Natural killer cell (primary cell): Measurements from ENCODE around the gene PTPRO. TPM values are rescaled to one million over a fixed set of nuclear protein-coding genes. Genes with fewer than 3 reads are reported as not detected.

ENCODE experiments used
- ATAC-seq, 3 donors: fragments of 150-1000 bp in 2 of 3; fragments of 200-7000 bp in 1 of 3; cut with Tn5 transposase; 1 replicate in 1 of 3; 2 replicates in 2 of 3; pipeline ENCODE4 v1.10.0; 2021; ENCODE audit warnings: mild to moderate bottlenecking in 2 of 3, moderate library complexity in 2 of 3
- DNase-seq, 2 donors: peaks; one replicate each; pipeline versions ENCODE4 v3.0.0 to v3.0.0-alpha.2; 2013 to 2021; ENCODE audit warnings: mixed read lengths in 1 of 2
- H3K27ac ChIP-seq: one replicate; pipeline ENCODE4 v1.5.1; 2013; ENCODE audit warnings: mild to moderate bottlenecking, low read length
- H3K27me3 ChIP-seq: one replicate; pipeline ENCODE4 v1.6.1; 2013; ENCODE audit warnings: low read length; ENCODE audit not compliant: control insufficient read depth, insufficient read depth
- H3K36me3 ChIP-seq: one replicate; pipeline ENCODE4 v1.6.1; 2013; ENCODE audit warnings: low read length; ENCODE audit not compliant: control insufficient read depth, insufficient read depth
- H3K4me1 ChIP-seq: one replicate; pipeline ENCODE4 v1.6.1; 2013; ENCODE audit warnings: low read length; ENCODE audit not compliant: control insufficient read depth, insufficient read depth
- H3K4me3 ChIP-seq: one replicate; pipeline ENCODE4 v1.5.1; 2013; ENCODE audit warnings: low read length
- H3K9me3 ChIP-seq: one replicate; pipeline ENCODE4 v1.6.1; 2013; ENCODE audit warnings: low read length; ENCODE audit not compliant: control insufficient read depth, insufficient read depth
- H3K27ac Mint-ChIP-seq, 2 donors: one replicate each; pipeline ENCODE4 v1.8.0; 2022; ENCODE audit warnings: mild to moderate bottlenecking in 2 of 2, mixed read lengths in 2 of 2, moderate library complexity in 1 of 2
- H3K27me3 Mint-ChIP-seq, 2 donors: one replicate each; pipeline ENCODE4 v1.8.0; 2022; ENCODE audit warnings: low read depth in 2 of 2, mixed read lengths in 2 of 2
- H3K36me3 Mint-ChIP-seq: one replicate; pipeline ENCODE4 v1.8.0; 2022; ENCODE audit warnings: mixed read lengths
- H3K4me1 Mint-ChIP-seq, 2 donors: one replicate each; pipeline ENCODE4 v1.8.0; 2022; ENCODE audit warnings: mixed read lengths in 2 of 2
- H3K4me3 Mint-ChIP-seq: one replicate; pipeline ENCODE4 v1.8.0; 2022; ENCODE audit warnings: mild to moderate bottlenecking, moderate library complexity, mixed read lengths
- H3K9me3 Mint-ChIP-seq, 2 donors: one replicate each; pipeline ENCODE4 v1.8.0; 2022; ENCODE audit warnings: mixed read lengths in 2 of 2
- WGBS: methylation state at CpG from one replicate; pipeline ENCODE4 v1.1.7; 2013; ENCODE audit warnings: missing lambda C conversion rate; ENCODE audit not compliant: insufficient coverage; 5-methylcytosine and 5-hydroxymethylcytosine counted together
- intact Hi-C: fragments of 100-400 bp; cut with micrococcal nuclease; formaldehyde crosslinking; loops from one replicate; pipeline ENCODE4 v1.14.2; 2022
- total RNA-seq, 4 donors: library from RNA; stranded (reverse); fragments of 120-200 nt in 1 of 4; gene quantifications; one replicate each; pipeline versions ENCODE4 v1.2.3 to v1.2.4, GENCODE V29; 2013 to 2022
- TF ChIP-seq, protein P1 (sequence below): fragments of 200-600 bp; IDR thresholded peaks from one replicate; pipeline ENCODE4 v1.8.0; 2022; ENCODE audit warnings: antibody characterized with exemption

Gene PTPRO
- total RNA-seq, 3 donors from 2014 or later (not counting 1 experiment from before 2014, with no cell fraction given) = 0.29 to 1.2 (median 0.53) TPM

- no peaks in the 10 kb centered on the region for H3K9me3 ChIP-seq
- Mint-ChIP-seq H3K4me1 (no peaks in the 10 kb centered on the region), H3K4me3 (no peak overlapping the region), H3K36me3 (no peaks in the 10 kb centered on the region), H3K9me3 (no peaks in the 10 kb centered on the region), H3K27me3 (peaks cover 8 to 10% of the 10 kb centered on the region in 2 donors), H3K27ac (no peak overlapping the region)
- H3K4me3 ChIP-seq = no peak overlapping the region
- H3K27ac ChIP-seq = no peak overlapping the region
- intact Hi-C loops = no loop called here
- no peak for DNase-seq
- H3K4me1 ChIP-seq = no peaks in the 10 kb centered on the region
- no peaks in the 10 kb centered on the region for H3K27me3 ChIP-seq
- H3K36me3 ChIP-seq = no peaks in the 10 kb centered on the region
- ATAC-seq = no peak
- no CpG with 5 or more reads among the region's 1 CpG for WGBS
- TF ChIP-seq, protein P1, sequence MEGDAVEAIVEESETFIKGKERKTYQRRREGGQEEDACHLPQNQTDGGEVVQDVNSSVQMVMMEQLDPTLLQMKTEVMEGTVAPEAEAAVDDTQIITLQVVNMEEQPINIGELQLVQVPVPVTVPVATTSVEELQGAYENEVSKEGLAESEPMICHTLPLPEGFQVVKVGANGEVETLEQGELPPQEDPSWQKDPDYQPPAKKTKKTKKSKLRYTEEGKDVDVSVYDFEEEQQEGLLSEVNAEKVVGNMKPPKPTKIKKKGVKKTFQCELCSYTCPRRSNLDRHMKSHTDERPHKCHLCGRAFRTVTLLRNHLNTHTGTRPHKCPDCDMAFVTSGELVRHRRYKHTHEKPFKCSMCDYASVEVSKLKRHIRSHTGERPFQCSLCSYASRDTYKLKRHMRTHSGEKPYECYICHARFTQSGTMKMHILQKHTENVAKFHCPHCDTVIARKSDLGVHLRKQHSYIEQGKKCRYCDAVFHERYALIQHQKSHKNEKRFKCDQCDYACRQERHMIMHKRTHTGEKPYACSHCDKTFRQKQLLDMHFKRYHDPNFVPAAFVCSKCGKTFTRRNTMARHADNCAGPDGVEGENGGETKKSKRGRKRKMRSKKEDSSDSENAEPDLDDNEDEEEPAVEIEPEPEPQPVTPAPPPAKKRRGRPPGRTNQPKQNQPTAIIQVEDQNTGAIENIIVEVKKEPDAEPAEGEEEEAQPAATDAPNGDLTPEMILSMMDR = no peak
These were observed 279.0 kb downstream of the PTPRO start for GRCh38 chr12:15601210-15601800.

- intact Hi-C loops = no loop called here
- H3K27me3 ChIP-seq = no peaks in the 10 kb centered on the region
- Mint-ChIP-seq H3K27ac (no peak overlapping the region), H3K36me3 (no peaks in the 10 kb centered on the region), H3K27me3 (peaks cover 8 to 10% of the 10 kb centered on the region in 2 donors), H3K4me1 (no peaks in the 10 kb centered on the region), H3K9me3 (no peaks in the 10 kb centered on the region), H3K4me3 (no peak overlapping the region)
- WGBS = 80% methylated on average over 3 of the region's 3 CpGs
- TF ChIP-seq, protein P1 = no peak
- ATAC-seq = no peak
- no peaks in the 10 kb centered on the region for H3K36me3 ChIP-seq
- H3K27ac ChIP-seq = no peak overlapping the region
- no peaks in the 10 kb centered on the region for H3K4me1 ChIP-seq
- no peak for DNase-seq
- H3K4me3 ChIP-seq = no peak overlapping the region
- no peaks in the 10 kb centered on the region for H3K9me3 ChIP-seq
These were observed 279.9 kb downstream of the PTPRO start for GRCh38 chr12:15602051-15602672.

- intact Hi-C loops = no loop called here
- Mint-ChIP-seq H3K4me3 (no peak overlapping the region), H3K27me3 (peaks cover 0 to 5% of the 10 kb centered on the region in 2 donors), H3K4me1 (no peaks in the 10 kb centered on the region), H3K9me3 (no peaks in the 10 kb centered on the region), H3K36me3 (no peaks in the 10 kb centered on the region), H3K27ac (no peak overlapping the region)
- DNase-seq = no peak
- Histone ChIP-seq H3K27ac (no peak overlapping the region), H3K4me3 (no peak overlapping the region), H3K36me3 (no peaks in the 10 kb centered on the region), H3K9me3 (no peaks in the 10 kb centered on the region), H3K4me1 (no peaks in the 10 kb centered on the region), H3K27me3 (no peaks in the 10 kb centered on the region)
- ATAC-seq = no peak
- TF ChIP-seq, protein P1 = no peak
- WGBS = 96% methylated on average over 4 of the region's 4 CpGs
These were observed 281.3 kb downstream of the PTPRO start for GRCh38 chr12:15603474-15604085.
